Measurements from ENCODE around the gene AK3.

DNA sequence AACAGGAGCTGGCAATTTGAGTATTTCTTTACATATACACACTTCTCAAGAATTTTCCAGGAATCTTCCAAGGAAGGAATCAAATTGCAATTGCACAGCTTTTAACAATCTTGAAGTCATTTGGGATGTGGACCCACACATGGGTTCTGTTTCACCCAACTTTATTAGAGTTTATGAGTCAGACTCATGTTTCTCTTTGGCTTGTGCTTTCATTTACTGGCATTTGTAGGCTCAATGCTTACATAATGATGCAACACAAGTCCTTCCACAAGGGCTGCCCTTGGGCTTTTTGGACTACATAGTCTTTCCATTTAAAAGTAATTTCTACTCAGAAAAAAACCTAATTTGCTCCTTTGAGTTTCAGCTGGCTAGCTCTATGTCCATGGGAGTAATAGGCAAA lies 66.2 kb downstream of the AK3 start:
- TF ChIP-seq, protein P1, sequence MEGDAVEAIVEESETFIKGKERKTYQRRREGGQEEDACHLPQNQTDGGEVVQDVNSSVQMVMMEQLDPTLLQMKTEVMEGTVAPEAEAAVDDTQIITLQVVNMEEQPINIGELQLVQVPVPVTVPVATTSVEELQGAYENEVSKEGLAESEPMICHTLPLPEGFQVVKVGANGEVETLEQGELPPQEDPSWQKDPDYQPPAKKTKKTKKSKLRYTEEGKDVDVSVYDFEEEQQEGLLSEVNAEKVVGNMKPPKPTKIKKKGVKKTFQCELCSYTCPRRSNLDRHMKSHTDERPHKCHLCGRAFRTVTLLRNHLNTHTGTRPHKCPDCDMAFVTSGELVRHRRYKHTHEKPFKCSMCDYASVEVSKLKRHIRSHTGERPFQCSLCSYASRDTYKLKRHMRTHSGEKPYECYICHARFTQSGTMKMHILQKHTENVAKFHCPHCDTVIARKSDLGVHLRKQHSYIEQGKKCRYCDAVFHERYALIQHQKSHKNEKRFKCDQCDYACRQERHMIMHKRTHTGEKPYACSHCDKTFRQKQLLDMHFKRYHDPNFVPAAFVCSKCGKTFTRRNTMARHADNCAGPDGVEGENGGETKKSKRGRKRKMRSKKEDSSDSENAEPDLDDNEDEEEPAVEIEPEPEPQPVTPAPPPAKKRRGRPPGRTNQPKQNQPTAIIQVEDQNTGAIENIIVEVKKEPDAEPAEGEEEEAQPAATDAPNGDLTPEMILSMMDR (IDR thresholded peaks at IDR 0.05) = no peak
- TF ChIP-seq POLR2AphosphoS5 (IDR thresholded peaks at IDR 0.05) = no peak

Data from breast epithelium (tissue), 3 donors.